Measurements from ENCODE around the gene ADAMTSL3. TPM values are rescaled to one million over a fixed set of nuclear protein-coding genes. Genes with fewer than 3 reads are reported as not detected.

Gene ADAMTSL3
- polyA plus RNA-seq, 1 donor from 2014 or later, result 0.51 TPM

- no peaks in the 10 kb centered on the region for H3F3A ChIP-seq (ENCODE audit: insufficient read depth, low read length, poor library complexity, severe bottlenecking)
- no peak overlapping the region for H3K9ac ChIP-seq (ENCODE audit: low read length)
- H3K9me3 ChIP-seq (ENCODE audit: low read length), result no peaks in the 10 kb centered on the region
- H3K36me3 ChIP-seq (ENCODE audit: insufficient read depth, low read length), result no peaks in the 10 kb centered on the region
- no peak overlapping the region for H3K4me3 ChIP-seq (ENCODE audit: low read length)
- no peak overlapping the region for H3K27ac ChIP-seq (ENCODE audit: low read length)
- H3K9me2 ChIP-seq (ENCODE audit: insufficient read depth, low read length), result no peaks in the 10 kb centered on the region
- no peaks in the 10 kb centered on the region for H3K79me2 ChIP-seq (replicated peaks; ENCODE audit: insufficient read depth, low read length)
- no peaks in the 10 kb centered on the region for H4K20me1 ChIP-seq (ENCODE audit: insufficient read depth)
- TF ChIP-seq EZH2 (IDR thresholded peaks at IDR 0.05; ENCODE audit: borderline replicate concordance, insufficient read depth, low read length, poor library complexity, severe bottlenecking) (no peak), POLR2AphosphoS5 (IDR thresholded peaks at IDR 0.05) (no peak), TAF1 (IDR thresholded peaks at IDR 0.05; ENCODE audit: low read depth) (no peak), RAD21 (conservative IDR thresholded peaks at IDR 0.05) (no peak), MXI1 (conservative IDR thresholded peaks at IDR 0.05; ENCODE audit: poor library complexity, severe bottlenecking) (no peak), CTCF (IDR thresholded peaks at IDR 0.05; ENCODE audit: poor library complexity, severe bottlenecking) (no peak), EP300 (conservative IDR thresholded peaks at IDR 0.05; ENCODE audit: poor library complexity, severe bottlenecking) (no peak), REST (IDR thresholded peaks at IDR 0.05; ENCODE audit: borderline replicate concordance) (no peak)
- no peak overlapping the region for H2AFZ ChIP-seq (ENCODE audit: low read depth, low read length)
- no peak overlapping the region for H3K4me2 ChIP-seq (ENCODE audit: low read length)
- H3K27me3 ChIP-seq (ENCODE audit: insufficient read depth, low read depth, low read length), result no peaks in the 10 kb centered on the region
These were observed 54.4 kb downstream of the ADAMTSL3 start for GRCh38 chr15:83708328-83708727.

- Histone ChIP-seq H3K4me3 (ENCODE audit: low read length) (no peak overlapping the region), H3K9me3 (ENCODE audit: low read length) (no peaks in the 10 kb centered on the region), H3K27me3 (ENCODE audit: insufficient read depth, low read depth, low read length) (no peaks in the 10 kb centered on the region), H2AFZ (ENCODE audit: low read depth, low read length) (no peak overlapping the region), H3K27ac (ENCODE audit: low read length) (no peak overlapping the region), H3K36me3 (ENCODE audit: insufficient read depth, low read length) (no peaks in the 10 kb centered on the region), H3F3A (ENCODE audit: insufficient read depth, low read length, poor library complexity, severe bottlenecking) (no peaks in the 10 kb centered on the region), H3K4me2 (ENCODE audit: low read length) (no peak overlapping the region), H3K9ac (ENCODE audit: low read length) (no peak overlapping the region), H3K79me2 (replicated peaks; ENCODE audit: insufficient read depth, low read length) (no peaks in the 10 kb centered on the region), H3K9me2 (ENCODE audit: insufficient read depth, low read length) (no peaks in the 10 kb centered on the region), H4K20me1 (ENCODE audit: insufficient read depth) (no peaks in the 10 kb centered on the region)
- TF ChIP-seq EP300 (conservative IDR thresholded peaks at IDR 0.05; ENCODE audit: poor library complexity, severe bottlenecking), result no peak
These were observed 55.3 kb downstream of the ADAMTSL3 start for GRCh38 chr15:83709241-83709640.

- Histone ChIP-seq H4K20me1 (ENCODE audit: insufficient read depth) (no peaks in the 10 kb centered on the region), H3K27me3 (ENCODE audit: insufficient read depth, low read depth, low read length) (no peaks in the 10 kb centered on the region), H3K4me2 (ENCODE audit: low read length) (no peak overlapping the region), H3K27ac (ENCODE audit: low read length) (no peak overlapping the region), H3F3A (ENCODE audit: insufficient read depth, low read length, poor library complexity, severe bottlenecking) (no peaks in the 10 kb centered on the region), H2AFZ (ENCODE audit: low read depth, low read length) (no peak overlapping the region), H3K9ac (ENCODE audit: low read length) (no peak overlapping the region), H3K36me3 (ENCODE audit: insufficient read depth, low read length) (no peaks in the 10 kb centered on the region), H3K79me2 (replicated peaks; ENCODE audit: insufficient read depth, low read length) (no peaks in the 10 kb centered on the region), H3K9me3 (ENCODE audit: low read length) (no peaks in the 10 kb centered on the region), H3K4me3 (ENCODE audit: low read length) (no peak overlapping the region), H3K9me2 (ENCODE audit: insufficient read depth, low read length) (no peaks in the 10 kb centered on the region)
- TF ChIP-seq CTCF (IDR thresholded peaks at IDR 0.05; ENCODE audit: poor library complexity, severe bottlenecking) (no peak), MXI1 (conservative IDR thresholded peaks at IDR 0.05; ENCODE audit: poor library complexity, severe bottlenecking) (no peak), RAD21 (conservative IDR thresholded peaks at IDR 0.05) (no peak), REST (IDR thresholded peaks at IDR 0.05; ENCODE audit: borderline replicate concordance) (no peak), POLR2AphosphoS5 (IDR thresholded peaks at IDR 0.05) (no peak), EP300 (conservative IDR thresholded peaks at IDR 0.05; ENCODE audit: poor library complexity, severe bottlenecking) (no peak), SMC3 (conservative IDR thresholded peaks at IDR 0.05; ENCODE audit: poor library complexity) (no peak)
These were observed 55.9 kb downstream of the ADAMTSL3 start for GRCh38 chr15:83709811-83710210.

All from neural cell (in vitro differentiated cells).